GM10248 (cell line): Measurements from ENCODE around the gene PKHD1.
"Not testable (repeated sequence)": the region's sequence is repeated elsewhere in the genome, so short reads cannot be mapped to it uniquely, and the experiment has no call there.

Experiments used
- CTCF ChIA-PET: fragments of 300-600 bp; sonication (Branson Sonifier 250); formaldehyde crosslinking; extraction: SDS; loops from one replicate; lab custom pipeline; 2021; ENCODE audit warnings: antibody characterized with exemption; lab: Yijun Ruan, JAX
- POLR2A ChIA-PET: fragments of 350-650 bp; sonication (Branson Sonifier 250); formaldehyde crosslinking; extraction: SDS; loops from one replicate; lab custom pipeline; 2020; ENCODE audit warnings: antibody characterized with exemption; lab: Yijun Ruan, JAX
- DNase-seq: peaks from one replicate; pipeline ENCODE4 v3.0.0; 2012; ENCODE audit errors: extremely low spot score
- TF ChIP-seq, protein P1 (sequence below): IDR thresholded peaks from 2 replicates; pipeline ENCODE4 v1.5.1; 2012; ENCODE audit warnings: mild to moderate bottlenecking, low read depth; ENCODE audit errors: extremely low read depth, missing control alignments, control extremely low read depth

PKHD1 gene

GRCh38 chr6:51951924-51952323, 135.5 kb downstream of the PKHD1 start:
- TF ChIP-seq, protein P1, sequence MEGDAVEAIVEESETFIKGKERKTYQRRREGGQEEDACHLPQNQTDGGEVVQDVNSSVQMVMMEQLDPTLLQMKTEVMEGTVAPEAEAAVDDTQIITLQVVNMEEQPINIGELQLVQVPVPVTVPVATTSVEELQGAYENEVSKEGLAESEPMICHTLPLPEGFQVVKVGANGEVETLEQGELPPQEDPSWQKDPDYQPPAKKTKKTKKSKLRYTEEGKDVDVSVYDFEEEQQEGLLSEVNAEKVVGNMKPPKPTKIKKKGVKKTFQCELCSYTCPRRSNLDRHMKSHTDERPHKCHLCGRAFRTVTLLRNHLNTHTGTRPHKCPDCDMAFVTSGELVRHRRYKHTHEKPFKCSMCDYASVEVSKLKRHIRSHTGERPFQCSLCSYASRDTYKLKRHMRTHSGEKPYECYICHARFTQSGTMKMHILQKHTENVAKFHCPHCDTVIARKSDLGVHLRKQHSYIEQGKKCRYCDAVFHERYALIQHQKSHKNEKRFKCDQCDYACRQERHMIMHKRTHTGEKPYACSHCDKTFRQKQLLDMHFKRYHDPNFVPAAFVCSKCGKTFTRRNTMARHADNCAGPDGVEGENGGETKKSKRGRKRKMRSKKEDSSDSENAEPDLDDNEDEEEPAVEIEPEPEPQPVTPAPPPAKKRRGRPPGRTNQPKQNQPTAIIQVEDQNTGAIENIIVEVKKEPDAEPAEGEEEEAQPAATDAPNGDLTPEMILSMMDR = no peak
- ChIA-PET POLR2A (no interaction called here), CTCF (interaction anchor here (1.3 to 4.0 kb wide), 6 partner anchors 8 to 501 kb away, joined by 3 to 26 read pairs (median 5); no protein-coding TSS in a partner anchor)
- no peak for DNase-seq

GRCh38 chr6:51949526-51949925, 137.9 kb downstream of the PKHD1 start:
- ChIA-PET CTCF (interaction anchor here (1.4 to 4.0 kb wide), 4 partner anchors 10 to 95 kb away, joined by 3 to 26 read pairs (median 4); no protein-coding TSS in a partner anchor), POLR2A (no interaction called here)
- TF ChIP-seq, protein P1 = no peak
- no peak for DNase-seq

DNA sequence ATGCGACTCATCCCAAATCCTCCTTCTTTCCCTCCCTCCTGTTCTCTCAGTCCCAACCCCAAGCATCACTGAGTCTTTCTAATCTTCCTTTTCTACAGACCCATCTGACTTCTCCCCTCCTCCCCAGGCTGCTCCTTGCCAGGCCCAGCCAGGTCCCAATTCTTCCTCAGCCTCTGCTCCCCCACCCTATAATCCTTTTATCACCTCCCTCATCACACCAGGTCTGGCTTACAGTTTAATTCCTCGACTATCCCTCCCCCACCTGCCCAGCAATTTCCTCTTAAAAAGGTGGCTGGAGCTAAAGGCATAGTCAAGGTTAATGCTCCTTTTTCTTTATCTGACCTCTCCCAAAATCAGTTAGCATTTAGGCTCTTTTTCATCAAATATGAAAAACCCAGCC, 147.7 kb downstream of the PKHD1 start:
- CTCF ChIA-PET, POLR2A ChIA-PET, DNase-seq: not testable (repeated sequence)

DNA sequence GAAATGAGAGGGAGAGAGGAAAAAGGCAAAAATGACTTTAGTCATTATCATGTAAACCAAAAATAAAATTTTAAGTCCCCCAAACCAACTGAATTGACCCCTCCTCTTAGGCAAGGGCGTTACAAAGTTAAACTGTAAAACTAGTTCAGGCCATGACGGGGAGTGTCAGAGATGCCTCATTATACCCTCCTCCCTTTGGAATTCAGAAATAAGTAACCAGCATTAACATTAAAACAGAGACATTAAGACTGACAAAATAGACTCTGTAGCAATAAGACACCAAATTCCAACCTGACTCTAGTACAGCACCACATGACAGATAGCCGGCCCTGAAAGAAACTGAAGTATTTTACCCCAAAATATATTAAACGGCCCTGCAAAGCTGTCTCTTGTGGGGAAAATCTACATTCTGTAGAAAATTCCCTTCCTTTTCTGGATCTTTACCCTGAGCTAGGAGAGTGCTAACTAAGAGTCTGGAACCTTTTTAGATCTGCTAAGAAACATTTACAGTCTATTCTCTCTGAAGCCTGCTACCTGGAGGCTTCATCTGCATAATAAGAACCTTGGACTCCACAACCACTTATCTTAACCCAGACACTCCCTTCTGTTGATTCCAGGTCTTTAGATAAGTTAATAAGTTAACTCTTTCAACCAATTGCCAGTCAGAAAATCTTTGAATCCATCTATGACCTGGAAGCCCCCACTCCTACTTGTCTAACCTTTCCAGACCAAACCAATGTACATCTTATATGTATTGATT, 150.7 kb downstream of the PKHD1 start:
- TF ChIP-seq, protein P1 = no peak
- DNase-seq = no peak
- POLR2A ChIA-PET = no interaction called here
- CTCF ChIA-PET = interaction anchor here (1.4 kb wide), 1 partner anchor 23 kb away, joined by 4 read pairs; no protein-coding TSS in a partner anchor

- peak; percentile 25 for DNase-seq
- ChIA-PET CTCF (interaction anchor here (0.6 to 2.7 kb wide), 17 partner anchors 9 to 90 kb away, joined by 3 to 26 read pairs (median 3); no protein-coding TSS in a partner anchor), POLR2A (no interaction called here)
- TF ChIP-seq, protein P1 = peak; percentile 26
Observed at GRCh38 chr6:51934098-51934497, 153.3 kb downstream of the PKHD1 start.

DNA sequence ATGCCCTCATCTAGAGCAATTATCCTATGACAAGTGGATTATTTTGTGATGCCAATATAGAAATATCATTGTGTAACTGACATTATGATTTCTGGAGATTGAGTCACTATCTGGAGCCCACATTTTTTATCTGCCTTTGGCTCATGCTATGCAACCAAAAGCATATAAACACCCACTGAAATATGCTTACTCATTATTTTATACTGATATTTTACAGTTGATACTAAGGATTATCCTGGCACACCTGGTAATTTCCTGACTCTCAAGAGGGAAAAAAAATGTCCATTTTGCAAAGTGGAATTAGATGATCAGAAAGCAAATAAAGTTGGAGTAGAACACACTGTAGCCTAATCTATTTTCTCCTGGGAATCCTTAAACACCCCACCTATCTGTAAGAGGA, 154.5 kb downstream of the PKHD1 start:
- ChIA-PET POLR2A (no interaction called here), CTCF (no interaction called here)
- DNase-seq = no peak
- TF ChIP-seq, protein P1 = no peak

- POLR2A ChIA-PET = no interaction called here
- CTCF ChIA-PET = interaction anchor here (1.0 to 2.3 kb wide), 4 partner anchors 16 to 76 kb away, joined by 3 to 9 read pairs (median 4); no protein-coding TSS in a partner anchor
- no peak for DNase-seq
- TF ChIP-seq, protein P1 = no peak
Observed at GRCh38 chr6:51930602-51931001, 156.8 kb downstream of the PKHD1 start.
